ENCODE measurements around the gene SH3BGRL. TPM values are rescaled to one million over a fixed set of nuclear protein-coding genes. Genes with fewer than 3 reads are reported as not detected.

The SH3BGRL gene
- total and polyA plus RNA-seq, 9 donors = 88.3 to 257 (median 125) TPM

- Histone ChIP-seq H3K4me1 (ENCODE audit: insufficient read depth) (no peaks in the 10 kb centered on the region), H3K27ac (no peak overlapping the region), H3K27me3 (no peaks in the 10 kb centered on the region), H3K36me3 (no peaks in the 10 kb centered on the region), H3K4me3 (no peak overlapping the region), H3K9me3 (no peaks in the 10 kb centered on the region)
- TF ChIP-seq POLR2A (IDR thresholded peaks at IDR 0.05) = no peak
- TF ChIP-seq CTCF (IDR thresholded peaks at IDR 0.05) = no peak
- no peak for TF ChIP-seq EP300 (IDR thresholded peaks at IDR 0.05)
- intact Hi-C loops (cut with DNase I) = no loop called here
- no peak for DNase-seq
- WGBS, 3 donors = 64 to 76% (median 73%) methylated on average over 2 of the region's 2 CpGs
Observed at GRCh38 chrX:81205551-81205950, 3.6 kb downstream of the SH3BGRL start.

- intact Hi-C loops (cut with DNase I) = no loop called here
Observed at GRCh38 chrX:81206476-81206875, 4.6 kb downstream of the SH3BGRL start.

GRCh38 chrX:81208916-81209315, 7.0 kb downstream of the SH3BGRL start:
- no peak for DNase-seq
- WGBS, 3 donors = 66 to 70% (median 70%) methylated on average over 8 of the region's 8 CpGs
- TF ChIP-seq CTCF (IDR thresholded peaks at IDR 0.05) = no peak
- intact Hi-C loops (cut with DNase I) = no loop called here
- Histone ChIP-seq H3K36me3 (no peaks in the 10 kb centered on the region), H3K9me3 (no peaks in the 10 kb centered on the region), H3K4me3 (no peak overlapping the region), H3K4me1 (ENCODE audit: insufficient read depth) (no peaks in the 10 kb centered on the region), H3K27ac (no peak overlapping the region), H3K27me3 (no peaks in the 10 kb centered on the region)

More at GRCh38 chrX:81206476-81206875, 4.6 kb downstream of the SH3BGRL start:
- WGBS, 3 donors = 16 to 27% (median 20%) methylated on average over 1 of the region's 1 CpG
- H3K27ac ChIP-seq = no peak overlapping the region
- no peaks in the 10 kb centered on the region for H3K9me3 ChIP-seq
- no peak for TF ChIP-seq POLR2A (IDR thresholded peaks at IDR 0.05)
- no peak for TF ChIP-seq EP300 (IDR thresholded peaks at IDR 0.05)
- no peak for TF ChIP-seq CTCF (IDR thresholded peaks at IDR 0.05)
- no peak for DNase-seq
- H3K4me3 ChIP-seq = no peak overlapping the region
- H3K36me3 ChIP-seq = no peaks in the 10 kb centered on the region
- H3K4me1 ChIP-seq (ENCODE audit: insufficient read depth) = no peaks in the 10 kb centered on the region
- no peaks in the 10 kb centered on the region for H3K27me3 ChIP-seq

- no peak for DNase-seq
- H3K9me3 ChIP-seq = no peaks in the 10 kb centered on the region
- no peak overlapping the region for H3K27ac ChIP-seq
- no peak overlapping the region for H3K4me3 ChIP-seq
- no peaks in the 10 kb centered on the region for H3K27me3 ChIP-seq
- no peak for TF ChIP-seq EP300 (IDR thresholded peaks at IDR 0.05)
- no peak for TF ChIP-seq CTCF (IDR thresholded peaks at IDR 0.05)
- no peak for TF ChIP-seq POLR2A (IDR thresholded peaks at IDR 0.05)
- intact Hi-C loops (cut with DNase I) = no loop called here
- 31 to 56% (median 44%) methylated on average over 1 of the region's 1 CpG for WGBS, 3 donors
- no peaks in the 10 kb centered on the region for H3K36me3 ChIP-seq
- no peaks in the 10 kb centered on the region for H3K4me1 ChIP-seq (ENCODE audit: insufficient read depth)
Observed at GRCh38 chrX:81215685-81216084, 13.8 kb downstream of the SH3BGRL start.

- Histone ChIP-seq H3K9me3 (no peaks in the 10 kb centered on the region), H3K36me3 (no peaks in the 10 kb centered on the region), H3K27me3 (no peaks in the 10 kb centered on the region), H3K4me1 (ENCODE audit: insufficient read depth) (peaks cover 1% of the 10 kb centered on the region), H3K4me3 (no peak overlapping the region), H3K27ac (no peak overlapping the region)
- no peak for TF ChIP-seq EP300 (IDR thresholded peaks at IDR 0.05)
- no peak for TF ChIP-seq CTCF (IDR thresholded peaks at IDR 0.05)
- no peak for TF ChIP-seq POLR2A (IDR thresholded peaks at IDR 0.05)
- intact Hi-C loops (cut with DNase I) = no loop called here
- 67 to 77% (median 69%) methylated on average over 3 of the region's 3 CpGs for WGBS, 3 donors
- no peak for DNase-seq
Observed at GRCh38 chrX:81229229-81229628, 27.3 kb downstream of the SH3BGRL start.
